Activated CD4-positive, CD25-positive, alpha-beta regulatory T cell treated with anti-CD3 and anti-CD28 coated beads, Interleukin-2, amount 50 U/mL, for 72 hours (primary cell): Measurements from ENCODE around the gene ZPLD1.

Source experiments
- DNase-seq: peaks from one replicate; pipeline ENCODE4 v3.0.0; 2021

ZPLD1 gene

GRCh38 chr3:102471001-102471400 lies 36.2 kb downstream of the ZPLD1 start:
- DNase-seq: no peak

GRCh38 chr3:102471491-102471890 lies 36.7 kb downstream of the ZPLD1 start:
- DNase-seq: no peak

- no peak for DNase-seq
Observed at GRCh38 chr3:102473648-102474047, 38.8 kb downstream of the ZPLD1 start.

- no peak for DNase-seq
Observed at GRCh38 chr3:102474207-102474606, 39.4 kb downstream of the ZPLD1 start.

GRCh38 chr3:102476198-102476597 lies 41.4 kb downstream of the ZPLD1 start:
- no peak for DNase-seq

- no peak for DNase-seq
Observed at GRCh38 chr3:102478160-102478559, 43.3 kb downstream of the ZPLD1 start.

GRCh38 chr3:102480139-102480538 lies 45.3 kb downstream of the ZPLD1 start:
- DNase-seq: no peak

- no peak for DNase-seq
Observed at GRCh38 chr3:102481050-102481449, 46.2 kb downstream of the ZPLD1 start.

GRCh38 chr3:102483556-102483955 lies 48.7 kb downstream of the ZPLD1 start:
- DNase-seq: no peak

- no peak for DNase-seq
Observed at GRCh38 chr3:102484363-102484762, 49.5 kb downstream of the ZPLD1 start.

- no peak for DNase-seq
Observed at GRCh38 chr3:102485701-102486100, 50.9 kb downstream of the ZPLD1 start.

- no peak for DNase-seq
Observed at GRCh38 chr3:102488331-102488730, 53.5 kb downstream of the ZPLD1 start.

- DNase-seq: no peak
Observed at GRCh38 chr3:102492300-102492699, 57.5 kb downstream of the ZPLD1 start.

- no peak for DNase-seq
Observed at GRCh38 chr3:102497571-102497970, 62.8 kb downstream of the ZPLD1 start.

GRCh38 chr3:102505542-102505941 lies 70.7 kb downstream of the ZPLD1 start:
- no peak for DNase-seq

GRCh38 chr3:102510663-102511062 lies 75.8 kb downstream of the ZPLD1 start:
- no peak for DNase-seq

- no peak for DNase-seq
Observed at GRCh38 chr3:102511168-102511567, 76.4 kb downstream of the ZPLD1 start.

GRCh38 chr3:102511639-102512038 lies 76.8 kb downstream of the ZPLD1 start:
- DNase-seq: no peak

GRCh38 chr3:102512734-102513504 lies 78.1 kb downstream of the ZPLD1 start:
- DNase-seq: no peak

- DNase-seq: no peak
Observed at GRCh38 chr3:102514241-102514640, 79.4 kb downstream of the ZPLD1 start.

- DNase-seq: no peak
Observed at GRCh38 chr3:102521246-102521645, 86.4 kb downstream of the ZPLD1 start.

- DNase-seq: no peak
Observed at GRCh38 chr3:102525624-102526023, 90.8 kb downstream of the ZPLD1 start.

GRCh38 chr3:102526865-102527264 lies 92.0 kb downstream of the ZPLD1 start:
- no peak for DNase-seq

GRCh38 chr3:102528727-102529126 lies 93.9 kb downstream of the ZPLD1 start:
- no peak for DNase-seq
